ENCODE results near the gene TNFRSF1B.

TNFRSF1B gene

DNA sequence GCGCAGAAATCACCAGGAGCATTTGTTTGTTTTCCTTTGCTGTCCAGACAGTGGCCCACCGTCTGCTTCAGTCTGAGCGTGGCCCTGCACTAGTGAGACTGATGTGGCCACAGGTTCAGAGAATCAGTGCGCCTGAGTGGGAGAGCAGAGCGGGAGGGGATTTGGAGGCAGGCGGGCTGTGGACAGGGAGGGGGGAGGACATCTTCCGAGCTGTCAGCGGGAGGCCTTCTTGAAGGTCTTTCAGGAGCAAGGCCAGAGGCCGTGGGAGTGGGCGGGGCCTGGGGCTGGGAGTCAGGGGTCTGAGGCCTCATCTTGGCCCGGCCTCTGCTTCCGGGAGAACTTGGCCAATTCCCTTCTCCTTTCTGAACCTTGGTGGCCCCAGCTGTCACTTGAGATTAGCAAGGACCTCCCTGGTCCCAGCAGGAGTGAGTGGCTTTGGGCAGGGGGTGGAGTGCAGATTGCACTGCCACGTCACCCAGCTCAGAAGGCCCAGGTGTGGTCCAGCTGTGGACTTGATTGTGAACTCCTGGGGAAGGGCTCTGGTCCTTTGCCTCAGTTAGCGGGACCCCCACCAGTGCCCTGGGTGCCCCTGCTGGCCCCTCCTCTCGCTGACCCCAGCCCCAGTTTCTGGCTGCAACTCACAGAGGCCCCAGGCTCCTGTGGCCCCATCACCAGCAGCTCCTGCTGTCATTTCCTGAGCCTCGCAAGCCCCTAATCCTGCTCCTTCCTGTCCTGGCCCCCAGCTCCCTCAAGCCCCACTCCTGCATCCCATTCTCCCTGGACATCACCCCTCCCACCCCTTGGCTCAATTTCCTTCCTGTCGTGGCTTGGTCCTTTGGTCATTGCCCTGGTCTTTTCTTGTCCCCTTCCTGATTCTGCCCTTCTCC lies 8.4 kb downstream of the TNFRSF1B start:
- DNase-seq (ENCODE audit: low spot score) (no peak), FAIRE-seq (no peak)

- DNase-seq (ENCODE audit: low spot score) (no peak), FAIRE-seq (no peak)
Measured at GRCh38 chr1:12176298-12177118, 9.7 kb downstream of the TNFRSF1B start.

DNA sequence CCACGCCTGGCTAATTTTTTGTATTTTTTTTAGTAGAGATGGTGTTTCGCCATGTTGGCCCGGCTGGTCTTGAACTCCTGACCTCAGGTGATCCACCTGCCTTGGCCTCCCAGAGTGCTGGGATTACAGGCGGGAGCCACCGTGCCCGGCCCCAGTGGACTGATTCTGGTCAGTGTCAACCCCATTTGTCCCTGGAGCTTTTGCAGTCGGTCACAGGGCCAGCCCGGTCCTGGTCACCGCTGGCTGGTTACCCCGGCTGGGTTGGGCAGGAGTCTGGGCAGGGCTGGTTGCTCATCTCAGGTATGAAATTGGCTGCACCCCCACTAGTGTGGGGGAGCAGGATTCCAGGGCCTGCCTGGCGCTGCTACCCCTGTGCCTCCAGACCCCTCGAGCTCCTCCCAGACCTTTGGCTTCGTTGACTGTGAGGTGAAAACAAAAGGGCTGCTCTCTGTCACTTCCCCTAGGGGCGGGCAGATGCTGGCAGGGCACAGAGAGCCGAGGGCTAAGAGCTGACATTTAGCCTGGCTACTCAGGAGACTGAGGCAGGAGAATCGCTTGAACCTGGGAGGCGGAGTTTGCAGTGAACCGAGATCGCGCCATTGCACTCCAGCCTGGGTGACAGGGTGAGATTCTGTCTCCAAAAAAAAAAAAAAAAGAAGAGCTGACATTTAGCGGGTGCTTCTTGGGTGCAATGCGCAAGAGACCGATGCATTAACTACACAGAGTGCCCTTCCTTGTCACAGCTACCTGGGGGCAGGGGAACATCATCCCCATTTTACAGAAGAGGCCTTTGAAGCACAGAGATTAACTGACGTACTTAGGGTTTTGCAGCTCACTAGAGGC lies 10.6 kb downstream of the TNFRSF1B start:
- no peak for DNase-seq (ENCODE audit: low spot score)

GRCh38 chr1:12177999-12178441 lies 11.2 kb downstream of the TNFRSF1B start:
- DNase-seq (ENCODE audit: low spot score) (peak; percentile 45), FAIRE-seq (no peak)

More for the DNA sequence above, 10.6 kb downstream of the TNFRSF1B start:
- no peak for FAIRE-seq

DNA sequence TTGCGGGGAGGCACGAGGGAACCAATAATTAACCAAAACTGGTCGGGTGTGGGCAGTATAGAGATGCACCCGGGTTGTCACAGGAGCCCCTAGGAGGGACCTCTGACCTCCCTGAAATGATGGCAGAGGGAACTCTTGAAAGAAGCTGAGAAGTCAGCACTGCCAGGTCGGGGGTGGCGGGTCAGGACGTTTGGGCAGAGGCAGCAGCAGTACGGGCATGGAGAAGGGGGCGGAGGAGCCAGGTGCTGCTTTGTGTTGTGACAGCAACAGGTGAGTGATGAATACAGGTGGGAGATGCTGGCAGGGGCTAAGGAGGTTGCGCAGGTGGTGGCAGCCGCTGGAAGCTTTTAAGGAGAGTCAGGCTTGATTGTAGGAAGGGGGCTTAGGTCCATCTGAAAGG lies 11.7 kb downstream of the TNFRSF1B start:
- FAIRE-seq (no peak), DNase-seq (ENCODE audit: low spot score) (no peak)

DNA sequence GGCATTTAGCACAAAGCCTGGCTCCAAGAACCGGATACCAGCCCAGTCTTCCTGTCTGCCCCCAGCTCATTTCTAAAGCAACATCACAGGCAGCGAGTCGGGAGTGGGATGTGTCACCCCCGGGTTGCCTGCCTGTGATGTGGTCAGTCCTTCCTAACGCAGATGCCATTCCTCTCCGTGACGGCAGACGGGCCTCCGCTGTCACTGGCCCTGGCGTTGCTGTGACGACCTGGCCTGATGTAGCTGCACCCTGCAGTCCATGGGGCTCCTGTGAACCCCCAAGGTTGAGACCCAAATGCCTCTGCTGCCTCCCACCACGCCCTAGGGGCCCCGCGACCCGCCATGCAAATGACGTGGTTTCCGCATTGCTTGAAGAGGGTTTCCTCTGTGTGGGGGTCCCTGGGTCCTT lies 12.3 kb downstream of the TNFRSF1B start:
- DNase-seq (ENCODE audit: low spot score) (peak; percentile 74), FAIRE-seq (no peak)

DNA sequence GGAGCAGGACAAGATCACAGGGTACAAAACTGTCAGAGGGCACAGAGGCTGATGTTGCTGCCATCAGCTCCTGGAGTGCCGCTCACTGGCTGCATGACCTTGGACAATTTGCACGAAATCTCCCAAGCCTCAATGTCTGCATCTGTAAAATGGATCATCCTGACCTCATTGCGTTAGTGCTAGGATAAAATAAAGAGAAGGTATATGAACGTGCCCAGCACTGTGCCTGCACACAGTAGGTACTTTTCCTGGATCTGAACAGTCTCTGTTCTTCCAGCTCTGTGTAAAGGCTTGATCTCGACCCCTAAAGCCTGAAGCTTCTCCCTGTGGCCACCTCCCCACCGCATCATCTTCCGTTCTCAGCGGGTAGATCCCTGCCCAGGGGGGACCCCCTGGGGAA lies 12.9 kb downstream of the TNFRSF1B start:
- DNase-seq (ENCODE audit: low spot score) (no peak), FAIRE-seq (no peak)

DNA sequence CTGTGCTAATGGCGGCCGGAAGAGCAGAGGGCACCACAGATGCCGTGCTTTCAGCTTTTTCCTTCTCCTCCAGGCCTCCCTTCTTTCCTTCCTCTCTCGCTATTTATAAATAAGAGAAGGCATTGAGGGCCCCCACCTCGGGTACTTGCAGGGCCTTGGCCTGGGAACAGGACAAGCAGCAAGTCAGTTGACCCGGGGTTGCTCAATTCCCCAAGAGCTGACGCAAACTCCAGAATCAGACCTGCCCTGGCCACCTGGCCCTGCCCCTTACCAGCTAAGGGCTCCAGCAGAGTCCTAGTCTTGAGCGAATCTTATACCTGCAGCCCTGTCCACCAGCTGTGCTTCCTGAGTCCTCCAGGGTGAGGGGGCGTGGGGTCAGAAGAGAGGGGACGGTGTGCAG lies 13.5 kb downstream of the TNFRSF1B start:
- no peak for FAIRE-seq
- no peak for DNase-seq (ENCODE audit: low spot score)

GRCh38 chr1:12180903-12181302 lies 14.1 kb downstream of the TNFRSF1B start:
- FAIRE-seq (no peak), DNase-seq (ENCODE audit: low spot score) (no peak)

DNA sequence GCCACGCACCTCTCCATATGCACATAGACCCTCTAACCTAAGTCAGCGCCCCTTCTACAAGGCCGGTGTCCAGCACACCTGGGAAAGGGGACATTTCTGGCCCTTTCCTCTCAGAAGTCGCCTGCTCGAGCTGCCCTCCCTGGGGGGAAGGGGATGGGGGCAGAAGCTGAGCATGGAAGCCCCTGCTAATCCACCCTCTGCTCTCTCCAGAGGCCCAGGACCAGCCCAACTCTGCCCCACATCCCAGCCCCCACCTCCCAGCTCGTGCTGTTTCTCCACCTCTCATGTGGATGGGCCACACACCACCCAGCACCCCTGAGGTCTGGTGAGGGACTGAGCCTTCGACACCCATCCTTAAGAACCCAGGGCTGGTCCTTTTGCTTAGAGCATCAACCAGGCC lies 14.8 kb downstream of the TNFRSF1B start:
- DNase-seq (ENCODE audit: low spot score) = no peak
- no peak for FAIRE-seq

GRCh38 chr1:12182410-12182984 lies 15.7 kb downstream of the TNFRSF1B start:
- FAIRE-seq = no peak
- no peak for DNase-seq (ENCODE audit: low spot score)

DNA sequence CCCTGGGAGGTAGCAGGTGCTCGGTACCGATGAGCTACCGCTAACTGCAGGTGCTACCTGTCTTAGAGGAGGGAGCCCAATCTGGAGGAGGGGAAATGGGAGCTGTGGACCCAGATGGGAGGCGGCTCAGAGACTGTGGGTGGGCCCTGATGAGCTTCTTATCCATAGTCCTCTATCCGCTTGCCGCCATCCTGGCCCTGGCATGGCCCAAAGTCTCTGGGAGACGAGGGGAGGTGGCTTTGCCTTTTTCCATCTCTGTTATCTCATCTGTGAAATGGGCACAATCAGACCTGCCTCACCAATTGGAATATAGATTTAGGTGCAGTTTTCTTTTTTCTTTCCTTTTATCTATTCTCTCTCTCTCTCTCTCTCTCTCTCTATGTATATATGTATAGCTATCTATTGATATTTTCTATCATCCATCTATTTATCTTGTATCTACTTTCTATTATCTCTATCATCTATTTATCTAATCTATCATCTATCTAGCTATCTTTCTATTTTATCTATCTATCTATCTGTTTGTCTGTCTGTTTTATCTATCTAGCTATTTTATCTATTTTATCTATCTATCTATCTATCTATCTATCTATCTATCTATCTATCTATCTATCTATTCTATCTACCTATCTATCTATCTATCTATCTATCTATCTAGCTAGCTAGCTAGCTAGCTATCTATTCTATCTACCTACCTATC lies 16.5 kb downstream of the TNFRSF1B start:
- no peak for FAIRE-seq
- no peak for DNase-seq (ENCODE audit: low spot score)

- FAIRE-seq (no peak), DNase-seq (ENCODE audit: low spot score) (no peak)
Measured at GRCh38 chr1:12184008-12184681, 17.4 kb downstream of the TNFRSF1B start.

GRCh38 chr1:12185036-12185917 lies 18.5 kb downstream of the TNFRSF1B start:
- DNase-seq (ENCODE audit: low spot score) = no peak
- no peak for FAIRE-seq

DNA sequence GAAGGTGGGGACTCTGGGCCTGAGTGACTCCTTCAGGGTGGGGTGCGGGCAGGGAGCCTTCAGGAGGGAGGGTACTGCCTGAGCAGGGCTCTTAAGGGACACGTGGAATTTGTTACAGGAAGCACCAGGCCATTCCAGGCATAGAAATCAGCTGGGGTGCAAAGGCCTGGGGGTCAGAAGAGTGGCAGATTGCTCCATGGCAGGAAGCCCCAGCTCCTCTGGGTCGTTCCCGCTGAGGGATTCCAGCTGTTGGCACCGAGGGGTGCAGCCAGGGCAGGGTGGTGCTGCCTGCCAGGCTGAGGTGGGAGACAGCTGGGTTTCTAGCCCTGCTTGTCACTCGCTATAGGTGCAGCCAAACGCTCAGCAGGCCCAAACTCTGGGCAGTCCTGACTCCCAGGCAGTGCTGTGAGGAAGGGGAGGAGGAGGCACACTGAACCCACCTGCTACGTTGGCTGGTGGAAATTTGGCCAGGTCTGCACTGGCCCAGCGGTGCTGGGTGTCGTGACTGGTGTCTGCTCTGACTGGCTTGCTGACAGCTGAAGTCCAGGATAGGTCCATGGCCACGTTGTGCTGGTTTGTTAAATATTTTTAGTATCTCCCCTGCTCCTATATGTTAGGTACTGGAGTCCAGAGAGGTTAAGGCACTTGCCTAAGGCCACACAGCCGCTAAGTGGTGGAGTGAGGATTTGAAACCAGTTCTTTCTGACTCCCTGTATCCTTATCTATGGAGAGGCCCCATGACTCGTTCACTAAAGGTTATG lies 19.3 kb downstream of the TNFRSF1B start:
- FAIRE-seq = no peak
- DNase-seq (ENCODE audit: low spot score) = no peak

DNA sequence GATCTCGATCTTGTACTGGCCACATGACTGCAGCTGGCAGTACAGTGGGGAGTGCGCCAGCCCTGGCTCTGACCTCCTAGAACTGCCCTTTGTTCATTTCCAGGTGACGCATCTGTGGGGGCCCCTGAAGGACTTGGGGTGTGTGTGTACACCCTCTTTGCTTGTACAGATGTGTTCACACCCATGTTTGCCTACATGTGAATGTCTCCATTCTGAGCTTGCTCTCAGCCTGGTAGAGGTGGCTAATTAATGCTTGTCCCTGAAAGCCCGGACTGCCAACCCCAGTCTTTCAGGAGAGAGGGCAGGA lies 19.8 kb downstream of the TNFRSF1B start:
- no peak for FAIRE-seq

GRCh38 chr1:12188115-12188514 lies 21.3 kb downstream of the TNFRSF1B start:
- no peak for DNase-seq (ENCODE audit: low spot score)
- peak; percentile 62 for FAIRE-seq

More for the DNA sequence above, 19.8 kb downstream of the TNFRSF1B start:
- no peak for DNase-seq (ENCODE audit: low spot score)

GRCh38 chr1:12188657-12189327 lies 22.0 kb downstream of the TNFRSF1B start:
- DNase-seq (ENCODE audit: low spot score) = no peak
- no peak for FAIRE-seq
